Measurements from ENCODE around the gene LIN37. TPM values are rescaled to one million over a fixed set of nuclear protein-coding genes. Genes with fewer than 3 reads are reported as not detected.

LIN37 gene
- total RNA-seq, 1 experiment from 2014 or later: 12.4 TPM

- peaks cover 30% of the 10 kb centered on the region for H3K4me1 Mint-ChIP-seq (ENCODE audit: low read depth, unreplicated experiment)
- peak overlapping the region; percentile 77 for H3K4me3 Mint-ChIP-seq (ENCODE audit: low read depth, unreplicated experiment)
- peaks cover 13% of the 10 kb centered on the region for H3K27me3 Mint-ChIP-seq (ENCODE audit: unreplicated experiment)
- intact Hi-C loops (cut with micrococcal nuclease; ENCODE audit: unreplicated experiment): no loop called here
- TF ChIP-seq CTCF (IDR thresholded peaks at IDR 0.05; ENCODE audit: unreplicated experiment): no peak
- CTCF ChIA-PET: interaction anchor here (0.8 to 1.4 kb wide), 8 partner anchors 10 to 295 kb away, joined by 3 to 5 read pairs (median 4); partner anchors contain the start of genes ALKBH6 and LIN37
- no TSS peak for BruUV-seq (replicated peaks)
- peaks cover 75% of the 10 kb centered on the region for H3K36me3 Mint-ChIP-seq (ENCODE audit: insufficient read depth, unreplicated experiment)
- peak overlapping the region; percentile 47 for H3K27ac Mint-ChIP-seq (ENCODE audit: unreplicated experiment)
- H3K9me3 Mint-ChIP-seq (ENCODE audit: low read depth, unreplicated experiment): no peaks in the 10 kb centered on the region
- DNase-seq: peak; percentile 35
Measured at GRCh38 chr19:35718345-35719041, 29.9 kb upstream of the LIN37 start.

DNA sequence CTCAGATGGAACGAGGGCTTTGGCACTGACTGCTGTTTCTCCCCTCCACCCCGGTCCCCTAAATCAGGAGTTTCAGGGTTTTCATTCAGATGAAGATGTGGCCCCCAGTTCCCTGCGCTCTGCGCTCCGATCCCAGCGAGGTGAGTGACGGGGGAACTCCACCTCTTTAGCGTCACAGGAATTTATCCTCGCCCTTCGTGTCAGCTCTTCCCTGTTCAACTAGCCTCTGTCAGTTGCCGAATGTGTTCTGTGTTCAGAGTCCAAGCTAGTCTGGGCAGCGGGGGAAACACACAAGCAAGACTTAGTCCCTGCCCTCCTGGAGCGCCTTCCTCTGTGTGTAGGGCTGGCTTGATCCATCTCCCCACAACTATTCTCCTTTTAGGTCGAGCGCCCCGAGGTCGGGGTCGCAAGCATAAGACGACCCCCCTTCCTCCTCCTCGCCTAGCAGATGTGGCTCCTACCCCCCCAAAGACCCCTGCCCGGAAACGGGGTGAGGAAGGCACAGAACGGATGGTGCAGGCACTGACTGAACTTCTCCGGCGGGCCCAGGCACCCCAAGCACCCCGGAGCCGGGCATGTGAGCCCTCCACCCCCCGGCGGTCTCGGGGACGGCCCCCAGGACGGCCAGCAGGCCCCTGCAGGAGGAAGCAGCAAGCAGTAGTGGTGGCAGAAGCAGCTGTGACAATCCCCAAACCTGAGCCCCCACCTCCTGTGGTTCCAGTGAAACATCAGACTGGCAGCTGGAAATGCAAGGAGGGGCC is 28.8 kb upstream of the LIN37 start:
- peaks cover 3% of the 10 kb centered on the region for H3K27me3 Mint-ChIP-seq (ENCODE audit: unreplicated experiment)
- TSS peak; percentile 29 for BruUV-seq (replicated peaks)
- intact Hi-C loops (cut with micrococcal nuclease; ENCODE audit: unreplicated experiment): no loop called here
- H3K4me1 Mint-ChIP-seq (ENCODE audit: low read depth, unreplicated experiment): peaks cover 26% of the 10 kb centered on the region
- H3K9me3 Mint-ChIP-seq (ENCODE audit: low read depth, unreplicated experiment): no peaks in the 10 kb centered on the region
- peak overlapping the region; percentile 77 for H3K4me3 Mint-ChIP-seq (ENCODE audit: low read depth, unreplicated experiment)
- DNase-seq: no peak
- peak overlapping the region; percentile 77 for H3K27ac Mint-ChIP-seq (ENCODE audit: unreplicated experiment)
- CTCF ChIA-PET: interaction anchor here (1.0 to 1.4 kb wide), 4 partner anchors 11 to 21 kb away, joined by 3 to 5 read pairs (median 4); no protein-coding TSS in a partner anchor
- no peak for TF ChIP-seq CTCF (IDR thresholded peaks at IDR 0.05; ENCODE audit: unreplicated experiment)
- H3K36me3 Mint-ChIP-seq (ENCODE audit: insufficient read depth, unreplicated experiment): peaks cover 86% of the 10 kb centered on the region

- no TSS peak for BruUV-seq (replicated peaks)
- no peaks in the 10 kb centered on the region for H3K27me3 Mint-ChIP-seq (ENCODE audit: unreplicated experiment)
- no peak for DNase-seq
- no peak overlapping the region for H3K4me3 Mint-ChIP-seq (ENCODE audit: low read depth, unreplicated experiment)
- TF ChIP-seq CTCF (IDR thresholded peaks at IDR 0.05; ENCODE audit: unreplicated experiment): no peak
- intact Hi-C loops (cut with micrococcal nuclease; ENCODE audit: unreplicated experiment): no loop called here
- H3K27ac Mint-ChIP-seq (ENCODE audit: unreplicated experiment): peak overlapping the region; percentile 15
- H3K4me1 Mint-ChIP-seq (ENCODE audit: low read depth, unreplicated experiment): peaks cover 21% of the 10 kb centered on the region
- H3K9me3 Mint-ChIP-seq (ENCODE audit: low read depth, unreplicated experiment): no peaks in the 10 kb centered on the region
- H3K36me3 Mint-ChIP-seq (ENCODE audit: insufficient read depth, unreplicated experiment): peaks cover 91% of the 10 kb centered on the region
- CTCF ChIA-PET: no interaction called here
Measured at GRCh38 chr19:35720163-35720524, 28.2 kb upstream of the LIN37 start.

- Mint-ChIP-seq H3K27ac (ENCODE audit: unreplicated experiment) (no peak overlapping the region), H3K27me3 (ENCODE audit: unreplicated experiment) (no peaks in the 10 kb centered on the region), H3K4me3 (ENCODE audit: low read depth, unreplicated experiment) (no peak overlapping the region), H3K4me1 (ENCODE audit: low read depth, unreplicated experiment) (peaks cover 21% of the 10 kb centered on the region), H3K9me3 (ENCODE audit: low read depth, unreplicated experiment) (no peaks in the 10 kb centered on the region), H3K36me3 (ENCODE audit: insufficient read depth, unreplicated experiment) (peaks cover 95% of the 10 kb centered on the region)
- no peak for DNase-seq
- no peak for TF ChIP-seq CTCF (IDR thresholded peaks at IDR 0.05; ENCODE audit: unreplicated experiment)
- intact Hi-C loops (cut with micrococcal nuclease; ENCODE audit: unreplicated experiment): no loop called here
- CTCF ChIA-PET: interaction anchor here (0.6 kb wide), 1 partner anchor 1905 kb away, joined by 5 read pairs; no protein-coding TSS in a partner anchor
- no TSS peak for BruUV-seq (replicated peaks)
Measured at GRCh38 chr19:35720648-35721047, 27.7 kb upstream of the LIN37 start.
